Mesothelial cell of epicardium (in vitro differentiated cells): ENCODE results near the gene GSTO1. TPM values are rescaled to one million over a fixed set of nuclear protein-coding genes. Genes with fewer than 3 reads are reported as not detected.

Source experiments
- DNase-seq, 2 experiments: peaks; one replicate each; pipeline ENCODE4 v3.0.0; 2021; ENCODE audit warnings: low spot score in 2 of 2; ENCODE audit not compliant: unreplicated experiment in 2 of 2
- H3K27ac Mint-ChIP-seq: 2 replicates; pipeline ENCODE4 v1.8.0; 2021; ENCODE audit warnings: mixed read lengths
- H3K27me3 Mint-ChIP-seq: 2 replicates; pipeline ENCODE4 v1.8.0; 2021; ENCODE audit warnings: low read depth, mixed read lengths
- H3K36me3 Mint-ChIP-seq: 2 replicates; pipeline ENCODE4 v1.8.0; 2021; ENCODE audit warnings: mixed read lengths
- H3K4me1 Mint-ChIP-seq: 2 replicates; pipeline ENCODE4 v1.8.0; 2021; ENCODE audit warnings: mixed read lengths
- H3K4me3 Mint-ChIP-seq: 2 replicates; pipeline ENCODE4 v1.8.0; 2021; ENCODE audit warnings: mild to moderate bottlenecking, moderate library complexity, mixed read lengths
- H3K9me3 Mint-ChIP-seq: 2 replicates; pipeline ENCODE4 v1.8.0; 2021; ENCODE audit warnings: mixed read lengths
- CTCF ChIP-seq: fragments of 200-600 bp; sonication (generic); IDR thresholded peaks from one replicate; pipeline ENCODE4 v1.5.0; 2021; ENCODE audit warnings: antibody characterized with exemption; ENCODE audit not compliant: unreplicated experiment
- total RNA-seq: library from RNA; stranded (reverse); gene quantifications from 3 replicates; pipeline ENCODE4 v1.2.1, GENCODE V29; 2021

The GSTO1 gene
- total RNA-seq, 1 donor from 2014 or later = 65.2 TPM

- no peaks in the 10 kb centered on the region for H3K36me3 Mint-ChIP-seq
- peaks cover 11% of the 10 kb centered on the region for H3K9me3 Mint-ChIP-seq
- TF ChIP-seq CTCF = no peak
- no peak for DNase-seq
- H3K27ac Mint-ChIP-seq = no peak overlapping the region
- no peak overlapping the region for H3K4me3 Mint-ChIP-seq
- H3K4me1 Mint-ChIP-seq = peaks cover 28% of the 10 kb centered on the region
- H3K27me3 Mint-ChIP-seq = no peaks in the 10 kb centered on the region
These were observed 3.2 kb upstream of the GSTO1 start for GRCh38 chr10:104251443-104251842.

- H3K4me3 Mint-ChIP-seq = no peak overlapping the region
- peaks cover 33% of the 10 kb centered on the region for H3K4me1 Mint-ChIP-seq
- H3K9me3 Mint-ChIP-seq = peaks cover 2% of the 10 kb centered on the region
- H3K36me3 Mint-ChIP-seq = no peaks in the 10 kb centered on the region
- no peaks in the 10 kb centered on the region for H3K27me3 Mint-ChIP-seq
- no peak overlapping the region for H3K27ac Mint-ChIP-seq
- TF ChIP-seq CTCF = no peak
- no peak for DNase-seq
These were observed 2.3 kb upstream of the GSTO1 start for GRCh38 chr10:104252368-104252767.

- no peak for DNase-seq
- no peak overlapping the region for H3K27ac Mint-ChIP-seq
- peaks cover 33% of the 10 kb centered on the region for H3K4me1 Mint-ChIP-seq
- H3K4me3 Mint-ChIP-seq = peak overlapping the region; percentile 28
- no peaks in the 10 kb centered on the region for H3K9me3 Mint-ChIP-seq
- H3K36me3 Mint-ChIP-seq = peaks cover 3% of the 10 kb centered on the region
- no peak for TF ChIP-seq CTCF
- no peaks in the 10 kb centered on the region for H3K27me3 Mint-ChIP-seq
These were observed 1.6 kb upstream of the GSTO1 start for GRCh38 chr10:104253106-104253505.

- H3K27ac Mint-ChIP-seq = peak overlapping the region; percentile 92
- peaks cover 33% of the 10 kb centered on the region for H3K4me1 Mint-ChIP-seq
- H3K4me3 Mint-ChIP-seq = peak overlapping the region; percentile 91
- no peaks in the 10 kb centered on the region for H3K27me3 Mint-ChIP-seq
- no peak for DNase-seq
- H3K9me3 Mint-ChIP-seq = no peaks in the 10 kb centered on the region
- TF ChIP-seq CTCF = no peak
- peaks cover 8% of the 10 kb centered on the region for H3K36me3 Mint-ChIP-seq
These were observed 884 bp upstream of the GSTO1 start for GRCh38 chr10:104253606-104254410.

- Mint-ChIP-seq H3K4me3 (peak overlapping the region; percentile 91), H3K27me3 (no peaks in the 10 kb centered on the region), H3K36me3 (peaks cover 21% of the 10 kb centered on the region), H3K27ac (peak overlapping the region; percentile 92), H3K4me1 (peaks cover 33% of the 10 kb centered on the region), H3K9me3 (no peaks in the 10 kb centered on the region)
- DNase-seq = no peak
- no peak for TF ChIP-seq CTCF
These were observed 754 bp downstream of the GSTO1 start for GRCh38 chr10:104255311-104255981.
